ENCODE measurements around the gene STYXL1.

The STYXL1 gene

DNA sequence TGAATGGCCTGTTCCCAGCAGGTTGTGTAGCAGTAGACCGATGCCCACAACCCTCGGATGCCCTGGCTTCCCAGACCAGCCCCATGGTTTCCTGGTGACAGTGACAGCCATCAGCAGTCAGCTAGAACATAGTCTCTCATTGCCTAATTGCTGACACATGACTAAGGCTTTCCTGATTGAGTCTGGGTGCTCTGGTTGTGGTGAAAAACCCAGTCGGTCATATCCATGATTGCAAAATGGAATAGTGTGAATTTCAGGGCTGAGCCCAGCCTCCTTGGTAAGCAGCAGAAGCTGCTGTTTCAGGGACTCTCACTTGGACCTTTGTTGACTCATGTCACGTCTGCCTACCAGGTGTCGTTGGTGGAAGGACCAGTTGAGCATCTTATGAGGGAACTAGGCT lies 96.3 kb downstream of the STYXL1 start:
- DNase-seq = no peak

DNA sequence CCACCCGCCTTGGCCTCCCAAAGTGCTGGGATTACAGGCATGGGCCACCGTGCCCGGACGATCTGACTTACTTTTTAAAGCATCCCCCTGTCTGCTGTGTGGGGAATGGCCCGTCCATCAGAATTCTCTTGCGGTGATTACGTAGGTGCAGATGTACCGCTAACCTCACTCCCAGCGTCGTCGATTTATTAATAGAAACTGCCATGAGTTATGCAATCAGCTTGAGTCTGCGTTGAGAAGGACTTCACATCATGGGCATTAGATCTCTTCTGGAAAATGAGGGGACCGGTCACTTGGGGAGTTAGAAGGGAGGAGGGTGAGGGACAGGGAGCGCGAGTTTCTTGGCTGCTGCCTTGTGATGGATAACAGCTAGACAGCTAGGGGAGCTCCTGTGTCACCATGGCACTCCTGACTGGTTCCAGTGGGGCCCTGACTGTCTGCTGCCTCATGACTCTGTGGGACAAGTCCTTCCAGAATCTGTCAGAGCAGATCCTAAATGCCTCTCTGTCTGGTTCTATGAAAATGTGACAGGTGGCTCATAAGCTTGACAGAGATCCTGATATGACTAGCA lies 97.6 kb downstream of the STYXL1 start:
- DNase-seq = no peak

DNA sequence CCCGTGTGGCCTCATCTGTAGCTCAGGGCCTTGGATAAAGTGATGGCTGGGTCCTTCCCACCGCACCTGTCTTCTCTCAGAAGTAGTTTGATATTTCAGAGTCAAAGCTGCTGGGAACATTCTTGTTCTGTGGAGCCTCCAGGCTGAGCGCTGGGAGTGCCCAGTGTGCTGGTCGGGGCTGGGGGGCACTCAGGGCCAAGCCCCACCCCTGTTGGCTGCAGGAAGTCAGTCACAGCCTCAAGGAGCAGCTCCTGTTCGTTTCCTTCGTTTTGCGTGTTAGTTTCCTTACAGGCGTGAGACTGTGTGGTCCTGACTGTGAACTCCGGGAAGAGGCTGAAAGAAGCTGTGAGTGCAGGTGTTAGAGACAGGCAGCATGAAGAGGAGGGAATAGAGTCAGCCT lies 99.6 kb downstream of the STYXL1 start:
- DNase-seq = no peak

Measured in stimulated activated CD4-positive, alpha-beta T cell treated with anti-CD3 and anti-CD28 coated beads, Interleukin-2, amount 100 ng/mL, for 24 hours (primary cell).